Lower lobe of right lung (tissue), 2 donors: Measurements from ENCODE around the gene MEPCE. TPM values are rescaled to one million over a fixed set of nuclear protein-coding genes. Genes with fewer than 3 reads are reported as not detected.

Source experiments
- ATAC-seq, 2 donors: fragments of 200-7000 bp; cut with Tn5 transposase; one replicate each; pipeline ENCODE4 v1.9.1; 2020 to 2022; ENCODE audit warnings: mild to moderate bottlenecking in 2 of 2, moderate library complexity in 2 of 2
- DNase-seq: peaks from one replicate; pipeline ENCODE4 v3.0.0-alpha.2; 2020
- H3K27ac ChIP-seq: fragments of 200-600 bp; one replicate; pipeline ENCODE4 v1.8.0; 2022
- H3K27me3 ChIP-seq: fragments of 200-600 bp; one replicate; pipeline ENCODE4 v1.8.0; 2022; ENCODE audit warnings: low read depth
- H3K36me3 ChIP-seq: fragments of 200-600 bp; one replicate; pipeline ENCODE4 v1.8.0; 2022; ENCODE audit warnings: mild to moderate bottlenecking
- H3K4me1 ChIP-seq: fragments of 200-600 bp; one replicate; pipeline ENCODE4 v1.8.0; 2022
- H3K4me3 ChIP-seq: fragments of 200-600 bp; one replicate; pipeline ENCODE4 v1.8.0; 2022; ENCODE audit warnings: mild to moderate bottlenecking
- H3K9me3 ChIP-seq: fragments of 200-600 bp; one replicate; pipeline ENCODE4 v1.8.0; 2022
- CTCF ChIP-seq: fragments of 200-600 bp; IDR thresholded peaks from one replicate; pipeline ENCODE4 v1.8.0; 2022; ENCODE audit warnings: antibody characterized with exemption, mild to moderate bottlenecking
- intact Hi-C: fragments of 100-400 bp; cut with DNase I; formaldehyde crosslinking; loops from one replicate; pipeline ENCODE4 v1.11.0; 2022
- total RNA-seq: library from RNA; stranded (reverse); fragmentation: NEBNext Ultra II Directional; extraction: Animal tissue kit (Norgen Biotek cat#: 25700); gene quantifications from one replicate; pipeline ENCODE4 v1.2.1, GENCODE V29; 2021
- donor health status: DM: no; HTN: yes; CAD: no; lungs with severe emphysema.

Gene MEPCE
- total RNA-seq, 1 donor from 2014 or later: 36.3 TPM

- ATAC-seq: no peak
- intact Hi-C loops: no loop called here
- Histone ChIP-seq H3K9me3 (no peaks in the 10 kb centered on the region), H3K27me3 (no peaks in the 10 kb centered on the region), H3K4me1 (no peaks in the 10 kb centered on the region), H3K27ac (no peak overlapping the region), H3K4me3 (no peak overlapping the region), H3K36me3 (no peaks in the 10 kb centered on the region)
- DNase-seq: no peak
- TF ChIP-seq CTCF: no peak
These were observed 16.3 kb upstream of the MEPCE start for GRCh38 chr7:100413346-100413745.

GRCh38 chr7:100413889-100414288, 15.7 kb upstream of the MEPCE start:
- ATAC-seq (no peak), DNase-seq (no peak)
- Histone ChIP-seq H3K4me3 (no peak overlapping the region), H3K4me1 (no peaks in the 10 kb centered on the region), H3K27me3 (no peaks in the 10 kb centered on the region), H3K9me3 (no peaks in the 10 kb centered on the region), H3K27ac (no peak overlapping the region), H3K36me3 (no peaks in the 10 kb centered on the region)
- intact Hi-C loops: no loop called here
- no peak for TF ChIP-seq CTCF

GRCh38 chr7:100415448-100415847, 14.2 kb upstream of the MEPCE start:
- intact Hi-C loops: no loop called here
- DNase-seq: no peak
- Histone ChIP-seq H3K27ac (no peak overlapping the region), H3K4me3 (no peak overlapping the region), H3K36me3 (no peaks in the 10 kb centered on the region), H3K9me3 (no peaks in the 10 kb centered on the region), H3K4me1 (no peaks in the 10 kb centered on the region), H3K27me3 (no peaks in the 10 kb centered on the region)
- no peak for TF ChIP-seq CTCF
- no peak for ATAC-seq

- no peak for ATAC-seq
These were observed 10.5 kb upstream of the MEPCE start for GRCh38 chr7:100418930-100419659.

GRCh38 chr7:100419660-100420226, 9.9 kb upstream of the MEPCE start:
- Histone ChIP-seq H3K4me3 (no peak overlapping the region), H3K27me3 (no peaks in the 10 kb centered on the region)
- intact Hi-C loops: no loop called here

More at GRCh38 chr7:100418930-100419659, 10.5 kb upstream of the MEPCE start:
- Histone ChIP-seq H3K36me3 (no peaks in the 10 kb centered on the region), H3K4me3 (no peak overlapping the region), H3K27me3 (no peaks in the 10 kb centered on the region), H3K27ac (no peak overlapping the region), H3K9me3 (no peaks in the 10 kb centered on the region), H3K4me1 (no peaks in the 10 kb centered on the region)
- no peak for TF ChIP-seq CTCF
- DNase-seq: no peak
- intact Hi-C loops: no loop called here

More at GRCh38 chr7:100419660-100420226, 9.9 kb upstream of the MEPCE start:
- Histone ChIP-seq H3K4me1 (no peaks in the 10 kb centered on the region), H3K9me3 (no peaks in the 10 kb centered on the region), H3K27ac (no peak overlapping the region), H3K36me3 (no peaks in the 10 kb centered on the region)
- ATAC-seq (no peak), DNase-seq (no peak)
- TF ChIP-seq CTCF: no peak
